WI38 (cell line): ENCODE measurements around the gene ACSM6.

Experiments used
- H3K4me3 ChIP-seq: 2 replicates; pipeline ENCODE4 v1.5.1; 2011; ENCODE audit warnings: low read depth, mild to moderate bottlenecking, control low read depth, low read length
- TF ChIP-seq, protein P1 (sequence below): IDR thresholded peaks from 2 replicates; pipeline ENCODE4 v1.5.1; 2012; ENCODE audit warnings: low read depth, mild to moderate bottlenecking, control low read depth, low read length

Gene ACSM6

DNA sequence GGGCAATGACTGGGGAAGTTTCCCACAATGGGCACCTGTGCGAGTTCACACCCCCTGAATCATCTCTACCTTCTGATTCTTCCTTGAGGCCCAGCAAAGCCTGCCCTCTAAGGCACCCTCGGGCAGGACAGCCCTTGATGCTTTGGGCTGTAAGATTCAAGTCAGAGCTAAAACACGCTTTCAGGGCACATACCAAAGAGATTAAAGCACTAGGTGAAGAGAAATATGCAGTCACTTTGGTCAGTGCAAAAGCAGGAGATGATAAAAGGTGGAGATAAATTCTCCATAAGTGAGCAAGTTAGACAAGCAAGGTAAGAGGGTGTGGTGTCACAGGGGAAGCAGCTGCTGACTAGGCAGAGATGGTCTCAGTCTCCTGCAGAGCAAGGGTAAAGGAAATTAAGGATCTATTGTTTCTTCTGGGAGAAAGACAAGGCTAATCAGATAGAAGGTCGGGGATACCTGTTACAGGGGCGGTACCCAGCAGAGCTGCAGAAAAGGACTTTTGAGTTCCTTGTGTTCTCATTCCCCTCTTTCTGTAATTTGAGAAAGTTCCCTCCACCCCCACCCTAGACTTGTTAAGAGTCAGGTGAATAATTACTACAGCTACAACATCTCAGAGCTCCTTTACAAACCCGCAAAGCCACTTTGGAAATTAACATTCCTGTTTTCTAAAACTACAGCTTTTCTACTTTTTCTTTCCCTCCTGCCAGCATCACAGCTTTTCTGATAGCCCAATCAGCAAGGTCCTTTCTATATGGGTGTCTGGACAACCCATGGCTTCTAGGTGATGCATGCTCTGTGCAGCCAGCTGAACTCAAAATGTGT, 70.4 kb downstream of the ACSM6 start:
- no peak overlapping the region for H3K4me3 ChIP-seq
- TF ChIP-seq, protein P1, sequence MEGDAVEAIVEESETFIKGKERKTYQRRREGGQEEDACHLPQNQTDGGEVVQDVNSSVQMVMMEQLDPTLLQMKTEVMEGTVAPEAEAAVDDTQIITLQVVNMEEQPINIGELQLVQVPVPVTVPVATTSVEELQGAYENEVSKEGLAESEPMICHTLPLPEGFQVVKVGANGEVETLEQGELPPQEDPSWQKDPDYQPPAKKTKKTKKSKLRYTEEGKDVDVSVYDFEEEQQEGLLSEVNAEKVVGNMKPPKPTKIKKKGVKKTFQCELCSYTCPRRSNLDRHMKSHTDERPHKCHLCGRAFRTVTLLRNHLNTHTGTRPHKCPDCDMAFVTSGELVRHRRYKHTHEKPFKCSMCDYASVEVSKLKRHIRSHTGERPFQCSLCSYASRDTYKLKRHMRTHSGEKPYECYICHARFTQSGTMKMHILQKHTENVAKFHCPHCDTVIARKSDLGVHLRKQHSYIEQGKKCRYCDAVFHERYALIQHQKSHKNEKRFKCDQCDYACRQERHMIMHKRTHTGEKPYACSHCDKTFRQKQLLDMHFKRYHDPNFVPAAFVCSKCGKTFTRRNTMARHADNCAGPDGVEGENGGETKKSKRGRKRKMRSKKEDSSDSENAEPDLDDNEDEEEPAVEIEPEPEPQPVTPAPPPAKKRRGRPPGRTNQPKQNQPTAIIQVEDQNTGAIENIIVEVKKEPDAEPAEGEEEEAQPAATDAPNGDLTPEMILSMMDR: no peak

GRCh38 chr10:95265572-95265971, 71.5 kb downstream of the ACSM6 start:
- TF ChIP-seq, protein P1: no peak
- H3K4me3 ChIP-seq: no peak overlapping the region

GRCh38 chr10:95266674-95267095, 72.6 kb downstream of the ACSM6 start:
- no peak overlapping the region for H3K4me3 ChIP-seq
- TF ChIP-seq, protein P1: no peak

DNA sequence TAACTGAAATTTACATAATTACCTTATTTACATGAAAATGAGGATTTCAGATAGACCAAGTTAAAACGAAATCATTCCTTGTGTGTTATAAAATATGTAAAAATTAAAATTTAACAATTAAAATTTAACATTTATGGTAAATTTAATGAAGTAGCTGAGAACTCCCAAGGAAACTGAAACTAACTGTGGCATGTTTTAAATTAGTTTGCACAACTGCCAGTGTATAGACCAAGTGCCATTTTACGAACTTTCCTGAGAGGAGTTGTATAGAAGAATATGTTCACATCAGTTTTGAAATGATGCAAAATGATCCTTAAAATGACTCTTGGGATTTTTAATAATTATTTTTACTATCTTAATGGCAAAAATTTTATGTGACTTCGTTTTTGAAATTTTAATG, 73.2 kb downstream of the ACSM6 start:
- TF ChIP-seq, protein P1: no peak
- no peak overlapping the region for H3K4me3 ChIP-seq

DNA sequence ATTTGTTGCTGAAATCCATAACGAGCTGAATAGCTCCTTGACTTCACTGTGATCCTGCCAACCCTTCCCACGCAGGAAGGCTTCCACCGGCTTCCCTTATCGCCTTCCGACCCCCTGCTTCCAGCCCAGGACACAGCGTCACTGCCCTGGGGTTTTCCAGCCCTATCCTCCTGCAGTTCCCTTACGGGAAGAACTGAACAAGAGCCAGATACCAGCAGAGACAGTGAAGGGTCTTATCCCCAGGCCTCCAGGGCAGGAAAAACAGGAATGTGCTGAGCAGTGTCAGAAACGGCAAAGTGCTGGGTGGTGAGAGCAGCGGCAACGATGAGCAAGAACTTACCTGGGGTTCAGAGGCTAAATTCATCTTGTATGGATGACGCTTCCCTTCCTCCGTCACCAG, 74.4 kb downstream of the ACSM6 start:
- TF ChIP-seq, protein P1: no peak
- H3K4me3 ChIP-seq: no peak overlapping the region

- peak overlapping the region; percentile 20 for H3K4me3 ChIP-seq
- TF ChIP-seq, protein P1: no peak
Measured at GRCh38 chr10:95273393-95274312, 79.6 kb downstream of the ACSM6 start.
